GM20000 (cell line): ENCODE data around the gene SKP2.

ENCODE experiments used
- DNase-seq: peaks from one replicate; pipeline ENCODE4 v3.0.0; 2012; ENCODE audit warnings: low spot score
- TF ChIP-seq, protein P1 (sequence below): IDR thresholded peaks from 2 replicates; pipeline ENCODE4 v1.5.1; 2012; ENCODE audit warnings: mild to moderate bottlenecking, control low read depth; ENCODE audit errors: extremely low read depth, missing control alignments

SKP2 gene

DNA sequence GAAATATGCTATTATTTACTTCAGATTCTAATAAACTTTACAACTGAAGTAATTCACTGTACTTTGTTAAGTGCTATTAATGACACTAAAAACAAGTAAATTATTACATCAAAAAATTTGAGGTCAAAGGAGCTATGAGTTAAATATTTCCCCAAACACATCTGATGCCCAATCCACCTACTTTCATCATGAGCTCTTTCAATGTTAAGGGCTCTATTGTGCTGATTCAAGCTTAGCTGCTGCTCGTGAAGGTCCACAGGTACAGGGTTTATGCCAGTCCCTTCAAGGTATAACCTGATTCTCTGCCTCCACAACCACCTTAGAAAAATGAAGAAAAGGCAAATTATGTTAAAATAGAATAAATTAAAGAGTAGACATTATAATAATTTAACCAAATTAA is 65.7 kb downstream of the SKP2 start:
- TF ChIP-seq, protein P1, sequence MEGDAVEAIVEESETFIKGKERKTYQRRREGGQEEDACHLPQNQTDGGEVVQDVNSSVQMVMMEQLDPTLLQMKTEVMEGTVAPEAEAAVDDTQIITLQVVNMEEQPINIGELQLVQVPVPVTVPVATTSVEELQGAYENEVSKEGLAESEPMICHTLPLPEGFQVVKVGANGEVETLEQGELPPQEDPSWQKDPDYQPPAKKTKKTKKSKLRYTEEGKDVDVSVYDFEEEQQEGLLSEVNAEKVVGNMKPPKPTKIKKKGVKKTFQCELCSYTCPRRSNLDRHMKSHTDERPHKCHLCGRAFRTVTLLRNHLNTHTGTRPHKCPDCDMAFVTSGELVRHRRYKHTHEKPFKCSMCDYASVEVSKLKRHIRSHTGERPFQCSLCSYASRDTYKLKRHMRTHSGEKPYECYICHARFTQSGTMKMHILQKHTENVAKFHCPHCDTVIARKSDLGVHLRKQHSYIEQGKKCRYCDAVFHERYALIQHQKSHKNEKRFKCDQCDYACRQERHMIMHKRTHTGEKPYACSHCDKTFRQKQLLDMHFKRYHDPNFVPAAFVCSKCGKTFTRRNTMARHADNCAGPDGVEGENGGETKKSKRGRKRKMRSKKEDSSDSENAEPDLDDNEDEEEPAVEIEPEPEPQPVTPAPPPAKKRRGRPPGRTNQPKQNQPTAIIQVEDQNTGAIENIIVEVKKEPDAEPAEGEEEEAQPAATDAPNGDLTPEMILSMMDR, result no peak
- no peak for DNase-seq

GRCh38 chr5:36217988-36218387 is 66.1 kb downstream of the SKP2 start:
- TF ChIP-seq, protein P1, result no peak
- DNase-seq, result no peak

DNA sequence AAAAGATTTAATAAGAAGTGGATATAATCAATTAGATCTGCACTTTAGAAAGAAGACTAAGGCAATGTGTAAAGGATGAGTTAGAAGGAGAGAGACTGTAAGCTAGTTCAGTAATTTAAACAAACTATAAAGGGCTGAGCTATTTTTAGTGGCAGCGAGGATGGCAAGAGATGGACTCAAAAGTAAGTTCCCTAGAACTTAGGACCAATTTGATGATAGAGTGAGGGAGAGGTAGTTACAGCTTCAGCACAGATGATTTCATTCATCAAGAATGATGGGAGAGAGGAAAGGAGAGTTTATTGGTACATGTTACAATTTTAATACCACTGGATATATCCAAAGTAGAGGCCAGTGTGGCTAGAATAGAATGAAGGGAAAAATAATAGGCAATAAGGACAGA is 70.7 kb downstream of the SKP2 start:
- no peak for DNase-seq
- TF ChIP-seq, protein P1, result no peak

DNA sequence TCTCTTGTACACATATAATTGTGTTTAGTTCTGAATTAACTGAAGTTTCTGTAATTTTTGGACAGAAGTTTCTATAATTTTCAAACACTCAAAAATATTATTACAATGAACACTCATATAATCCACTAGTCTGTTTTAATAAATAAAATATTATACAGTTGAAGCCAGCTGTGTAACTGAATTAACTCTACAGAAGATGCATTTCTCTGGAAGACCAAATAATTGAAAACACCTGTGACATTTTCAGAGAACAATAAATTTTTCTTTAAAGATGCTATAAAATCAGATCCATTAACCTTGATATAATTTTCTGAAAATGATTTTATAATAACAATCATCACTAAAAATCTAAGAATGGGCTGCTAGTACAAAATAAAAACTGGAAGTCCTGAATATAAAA is 75.1 kb downstream of the SKP2 start:
- no peak for DNase-seq

DNA sequence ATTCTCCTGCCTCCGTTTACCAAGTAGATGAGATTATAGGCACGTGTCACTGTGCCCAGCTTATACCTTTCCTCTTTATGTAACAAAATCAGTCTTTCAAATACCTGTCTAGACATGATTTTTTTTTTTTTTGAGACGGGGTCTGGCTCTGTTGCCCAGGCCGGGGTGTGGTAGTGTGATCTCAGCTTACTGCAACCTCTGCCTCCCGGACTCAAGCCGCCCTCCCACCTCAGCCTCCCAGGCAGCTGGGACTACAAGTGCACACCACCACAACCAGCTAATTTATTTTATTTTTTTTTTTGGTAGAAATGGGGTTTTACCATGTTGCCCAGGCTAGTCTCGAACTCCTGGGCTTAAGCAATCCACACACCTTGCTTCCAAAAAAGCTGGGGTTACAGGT is 76.6 kb downstream of the SKP2 start:
- DNase-seq, result no peak
- TF ChIP-seq, protein P1, result no peak

More for the DNA sequence above, 75.1 kb downstream of the SKP2 start:
- TF ChIP-seq, protein P1, result no peak

DNA sequence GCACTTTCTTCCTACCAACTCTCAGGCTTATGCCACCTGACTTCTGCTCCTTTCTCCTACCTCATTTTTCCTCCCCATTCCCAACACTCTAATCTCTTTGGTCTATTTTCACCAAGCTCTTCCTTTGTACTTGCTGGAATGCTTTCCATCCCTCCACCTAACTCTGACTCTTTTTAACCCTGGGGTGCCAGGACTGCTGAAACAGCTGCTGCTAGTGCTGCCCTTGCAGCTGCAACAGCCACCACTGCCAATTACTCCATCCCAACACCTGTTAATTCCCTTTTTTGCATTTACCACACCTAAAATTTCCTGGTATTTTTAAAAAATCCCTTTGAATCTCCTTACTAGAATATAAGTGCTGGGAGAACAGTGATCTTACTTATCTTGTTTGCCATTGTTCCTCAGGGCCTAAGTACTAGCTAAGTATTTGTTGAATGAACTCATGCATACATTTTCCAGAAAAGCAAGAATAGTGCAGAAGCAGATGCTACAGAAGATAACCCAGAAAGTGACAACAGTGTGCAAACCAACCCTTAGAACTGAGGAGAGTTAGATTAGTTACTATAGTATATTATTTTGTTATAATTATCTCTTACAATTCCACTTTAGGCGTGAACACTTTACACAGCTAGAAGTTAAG is 78.4 kb downstream of the SKP2 start:
- DNase-seq, result no peak
- TF ChIP-seq, protein P1, result no peak

DNA sequence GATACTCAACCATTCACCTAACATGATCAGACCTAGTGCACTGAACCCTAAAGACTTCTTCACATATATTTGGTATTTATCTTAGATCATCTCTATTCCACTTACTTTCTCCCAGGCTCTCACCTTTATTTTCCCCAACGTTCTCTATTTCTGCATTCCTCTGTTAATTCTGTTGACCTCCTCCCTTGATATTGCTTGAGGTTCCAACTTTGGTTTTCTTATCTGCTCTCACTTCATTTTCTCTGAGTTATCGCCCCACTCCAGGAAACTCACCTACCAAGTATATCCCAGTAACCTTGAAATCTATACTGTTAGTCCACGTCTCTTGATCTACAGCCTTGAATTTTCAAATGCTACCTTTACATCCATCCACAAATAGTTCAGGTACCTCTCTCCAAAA is 80.6 kb downstream of the SKP2 start:
- TF ChIP-seq, protein P1, result no peak
- DNase-seq, result no peak
